CD4-positive, alpha-beta T cell (primary cell): ENCODE results near the gene SSBP2. TPM values are rescaled to one million over a fixed set of nuclear protein-coding genes. Genes with fewer than 3 reads are reported as not detected.

Experiments
- ATAC-seq: fragments of 200-7000 bp; cut with Tn5 transposase; one replicate; pipeline ENCODE4 v1.10.0; 2022; ENCODE audit warnings: mild to moderate bottlenecking; ENCODE audit not compliant: poor library complexity
- CTCF ChIA-PET: fragments of 350-600 bp; sonication (Branson Sonifier 250); formaldehyde crosslinking; loops from one replicate; lab custom pipeline; 2021; ENCODE audit warnings: antibody characterized with exemption, inconsistent platforms; lab: Charles Lee
- POLR2A ChIA-PET: fragments of 350-600 bp; sonication (Branson Sonifier 250); formaldehyde crosslinking; loops from one replicate; lab custom pipeline; 2021; ENCODE audit warnings: antibody characterized with exemption, inconsistent platforms; lab: Charles Lee
- DNase-seq, 14 experiments: peaks; one replicate each; pipeline ENCODE4 v3.0.0-alpha.2; 2013 to 2020; ENCODE audit warnings: mixed read lengths in 2 of 14
- H3K27ac ChIP-seq, 2 donors: one replicate each; pipeline versions ENCODE4 v1.5.1 to v1.7.0; 2013; ENCODE audit warnings: low read length in 2 of 2, low read depth in 1 of 2, mild to moderate bottlenecking in 1 of 2
- H3K27me3 ChIP-seq, 2 experiments: 1 replicate in 1 of 2; 2 replicates in 1 of 2; pipeline versions ENCODE4 v1.6.1 to v1.7.0; 2013; ENCODE audit warnings: low read length in 2 of 2, control low read depth in 1 of 2, mild to moderate bottlenecking in 1 of 2, moderate library complexity in 1 of 2; ENCODE audit not compliant: insufficient read depth in 2 of 2, control insufficient read depth in 1 of 2
- H3K36me3 ChIP-seq: one replicate; pipeline ENCODE4 v1.6.1; 2013; ENCODE audit warnings: low read length, control low read depth; ENCODE audit not compliant: insufficient read depth
- H3K4me1 ChIP-seq: one replicate; pipeline ENCODE4 v1.6.1; 2013; ENCODE audit warnings: low read length, control low read depth; ENCODE audit not compliant: insufficient read depth
- H3K4me3 ChIP-seq: one replicate; pipeline ENCODE4 v1.5.1; 2013; ENCODE audit warnings: mild to moderate bottlenecking, low read length, moderate library complexity
- H3K9me3 ChIP-seq, 2 experiments: 1 replicate in 1 of 2; 2 replicates in 1 of 2; pipeline versions ENCODE4 v1.6.1 to v1.7.0; 2013; ENCODE audit warnings: low read length in 2 of 2, mild to moderate bottlenecking in 2 of 2, control low read depth in 1 of 2, moderate library complexity in 1 of 2; ENCODE audit not compliant: control insufficient read depth in 1 of 2, insufficient read depth in 1 of 2
- H3K27ac Mint-ChIP-seq: one replicate; pipeline ENCODE4 v1.8.0; 2020; ENCODE audit warnings: mixed read lengths
- H3K27me3 Mint-ChIP-seq: one replicate; pipeline ENCODE4 v1.8.0; 2021; ENCODE audit warnings: mixed read lengths
- H3K36me3 Mint-ChIP-seq: one replicate; pipeline ENCODE4 v1.8.0; 2021; ENCODE audit warnings: low read depth, mixed read lengths
- H3K4me1 Mint-ChIP-seq: one replicate; pipeline ENCODE4 v1.8.0; 2021; ENCODE audit warnings: low read depth, mixed read lengths
- H3K4me3 Mint-ChIP-seq: one replicate; pipeline ENCODE4 v1.8.0; 2020; ENCODE audit warnings: mild to moderate bottlenecking, mixed read lengths
- H3K9me3 Mint-ChIP-seq: one replicate; pipeline ENCODE4 v1.8.0; 2020; ENCODE audit warnings: mixed read lengths
- CTCF ChIP-seq: fragments of 200-600 bp; IDR thresholded peaks from one replicate; pipeline ENCODE4 v1.8.0; 2022; ENCODE audit warnings: antibody characterized with exemption, mild to moderate bottlenecking
- intact Hi-C, 2 experiments: fragments of 100-400 bp; cut with DNase I in 1 of 2; cut with micrococcal nuclease in 1 of 2; formaldehyde crosslinking; loops; one replicate each; pipeline versions ENCODE4 v1.15.1 to v1.9.0; 2023 to 2025; cut with DNase I, micrococcal nuclease
- total RNA-seq, 174 experiments: library from RNA in 2 of 174; stranded (reverse) in 2 of 174; gene quantifications; one replicate each; pipeline ENCODE4 v1.2.3 and lab custom pipeline; 2021 to 2026

The SSBP2 gene
- total RNA-seq, 2 experiments from 2014 or later, result 33.5 to 36.3 TPM

- H3K4me1 ChIP-seq, result peaks cover 6% of the 10 kb centered on the region
- no peak overlapping the region for H3K27ac ChIP-seq
- H3K9me3 ChIP-seq, result no peaks in the 10 kb centered on the region
- no peaks in the 10 kb centered on the region for H3K27me3 Mint-ChIP-seq
- ATAC-seq (no peak), DNase-seq (no peak)
- H3K27me3 ChIP-seq, result no peaks in the 10 kb centered on the region
- ChIA-PET POLR2A (interaction anchor here (0.8 to 1.7 kb wide), 3 partner anchors 11 to 89 kb away, joined by 4 to 7 read pairs (median 6); partner anchors contain the start of gene SSBP2), CTCF (interaction anchor here (1.2 to 1.7 kb wide), 2 partner anchors 10 to 14 kb away, joined by 3 to 5 read pairs; no protein-coding TSS in a partner anchor)
- intact Hi-C loops, result no loop called here
- no peaks in the 10 kb centered on the region for H3K9me3 Mint-ChIP-seq
- H3K4me3 ChIP-seq, result no peak overlapping the region
- peaks cover 27% of the 10 kb centered on the region for H3K4me1 Mint-ChIP-seq
- no peaks in the 10 kb centered on the region for H3K36me3 ChIP-seq
- H3K4me3 Mint-ChIP-seq, result no peak overlapping the region
- no peak overlapping the region for H3K27ac Mint-ChIP-seq
- H3K36me3 Mint-ChIP-seq, result no peaks in the 10 kb centered on the region
- TF ChIP-seq CTCF, result no peak
Measured at GRCh38 chr5:81761970-81762369, 11.1 kb upstream of the SSBP2 start.

DNA sequence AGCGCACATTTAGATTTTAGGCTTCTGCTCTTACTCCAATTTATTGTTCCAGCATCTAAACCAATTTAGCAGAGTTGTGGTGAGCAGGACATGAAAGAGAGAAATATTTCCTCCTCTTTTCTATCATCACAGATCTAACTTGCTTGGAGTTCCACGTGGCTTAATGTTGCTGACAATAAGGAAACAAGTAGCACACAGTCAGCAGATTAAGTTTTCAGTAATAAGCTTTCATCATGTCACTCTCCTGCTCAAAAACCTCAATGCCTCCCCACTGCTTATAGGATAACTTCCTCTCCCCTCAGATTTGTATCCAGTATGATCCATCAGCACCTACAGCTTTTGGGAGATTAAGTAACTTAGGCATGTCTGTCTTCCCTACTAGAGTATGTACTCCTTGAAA lies 10.4 kb upstream of the SSBP2 start:
- CTCF ChIA-PET, result interaction anchor here (1.2 to 1.7 kb wide), 2 partner anchors 10 to 15 kb away, joined by 3 to 5 read pairs; no protein-coding TSS in a partner anchor
- no peaks in the 10 kb centered on the region for H3K36me3 Mint-ChIP-seq

DNA sequence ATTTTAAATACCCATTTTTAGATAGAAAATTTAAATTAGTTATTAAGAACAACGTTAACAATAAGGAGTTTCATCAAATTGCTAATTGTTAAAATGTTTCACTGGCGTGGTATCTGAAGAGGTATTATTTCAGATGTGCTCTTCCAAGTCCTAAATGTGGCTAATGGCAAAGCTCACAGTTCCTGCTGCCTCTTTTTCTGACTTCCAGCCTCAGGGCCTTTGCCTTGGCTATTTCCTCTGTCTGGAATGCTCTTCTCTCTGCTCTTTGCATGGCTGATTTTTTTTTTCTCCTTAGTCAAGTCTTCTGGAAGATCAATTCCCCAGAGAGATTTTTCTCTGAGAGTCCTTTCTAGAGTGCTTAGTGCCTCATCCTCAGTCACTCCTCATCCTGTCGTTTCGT lies 9.6 kb upstream of the SSBP2 start:
- Histone ChIP-seq H3K4me3 (no peak overlapping the region), H3K9me3 (no peaks in the 10 kb centered on the region), H3K36me3 (no peaks in the 10 kb centered on the region), H3K4me1 (peaks cover 6% of the 10 kb centered on the region), H3K27ac (no peak overlapping the region), H3K27me3 (no peaks in the 10 kb centered on the region)
- intact Hi-C loops, result no loop called here
- ATAC-seq, result no peak
- no peaks in the 10 kb centered on the region for H3K36me3 Mint-ChIP-seq
- no peak overlapping the region for H3K4me3 Mint-ChIP-seq
- peaks cover 27% of the 10 kb centered on the region for H3K4me1 Mint-ChIP-seq
- ChIA-PET CTCF (no interaction called here), POLR2A (interaction anchor here (0.7 to 1.7 kb wide), 2 partner anchors 10 to 343 kb away, joined by 5 read pairs; partner anchors contain the start of gene SSBP2)
- no peaks in the 10 kb centered on the region for H3K27me3 Mint-ChIP-seq
- no peaks in the 10 kb centered on the region for H3K9me3 Mint-ChIP-seq
- no peak overlapping the region for H3K27ac Mint-ChIP-seq
- no peak for DNase-seq
- TF ChIP-seq CTCF, result no peak

More for the DNA sequence above, 10.4 kb upstream of the SSBP2 start:
- no peak for ATAC-seq
- Mint-ChIP-seq H3K4me1 (peaks cover 27% of the 10 kb centered on the region), H3K27ac (no peak overlapping the region), H3K9me3 (no peaks in the 10 kb centered on the region), H3K4me3 (no peak overlapping the region), H3K27me3 (no peaks in the 10 kb centered on the region)
- H3K27me3 ChIP-seq, result no peaks in the 10 kb centered on the region
- TF ChIP-seq CTCF, result no peak
- H3K4me3 ChIP-seq, result no peak overlapping the region
- H3K4me1 ChIP-seq, result peaks cover 6% of the 10 kb centered on the region
- H3K27ac ChIP-seq, result no peak overlapping the region
- POLR2A ChIA-PET, result interaction anchor here (0.8 to 1.7 kb wide), 3 partner anchors 10 to 90 kb away, joined by 4 to 7 read pairs (median 6); partner anchors contain the start of gene SSBP2
- H3K9me3 ChIP-seq, result no peaks in the 10 kb centered on the region
- intact Hi-C loops, result no loop called here
- DNase-seq, result no peak
- H3K36me3 ChIP-seq, result no peaks in the 10 kb centered on the region
